NCI-H345 treated with DMSO at 0.1 percent for 48 hours (cell line): ENCODE data around the gene CRB2.

Source experiments
- DNase-seq: peaks from one replicate; lab custom pipeline; 2025; ENCODE audit not compliant: unreplicated experiment; lab: John Stamatoyannopoulos, UW

CRB2 gene

GRCh38 chr9:123346826-123347225, 9.2 kb upstream of the CRB2 start:
- no peak for DNase-seq

- DNase-seq, result no peak
These were observed 8.5 kb upstream of the CRB2 start for GRCh38 chr9:123347289-123348060.

GRCh38 chr9:123348317-123348992, 7.5 kb upstream of the CRB2 start:
- DNase-seq, result no peak

- no peak for DNase-seq
These were observed 7.0 kb upstream of the CRB2 start for GRCh38 chr9:123349033-123349432.

- DNase-seq, result peak; percentile 60
These were observed 6.1 kb upstream of the CRB2 start for GRCh38 chr9:123349691-123350480.

GRCh38 chr9:123350590-123351310, 5.2 kb upstream of the CRB2 start:
- no peak for DNase-seq

- DNase-seq, result no peak
These were observed 3.0 kb upstream of the CRB2 start for GRCh38 chr9:123353041-123353440.

- peak; percentile 8 for DNase-seq
These were observed 1.9 kb upstream of the CRB2 start for GRCh38 chr9:123353984-123354591.

- no peak for DNase-seq
These were observed 1.0 kb upstream of the CRB2 start for GRCh38 chr9:123354806-123355508.

GRCh38 chr9:123356851-123357742, 1.1 kb downstream of the CRB2 start:
- no peak for DNase-seq

- no peak for DNase-seq
These were observed 1.7 kb downstream of the CRB2 start for GRCh38 chr9:123357743-123358059.

- DNase-seq, result no peak
These were observed 2.3 kb downstream of the CRB2 start for GRCh38 chr9:123358181-123358905.

- DNase-seq, result no peak
These were observed 3.1 kb downstream of the CRB2 start for GRCh38 chr9:123359106-123359505.

GRCh38 chr9:123359546-123359945, 3.5 kb downstream of the CRB2 start:
- no peak for DNase-seq

GRCh38 chr9:123360161-123361085, 4.4 kb downstream of the CRB2 start:
- no peak for DNase-seq

GRCh38 chr9:123361086-123361730, 5.2 kb downstream of the CRB2 start:
- no peak for DNase-seq
